Mucosa of descending colon (tissue), 3 donors: Measurements from ENCODE around the gene TRIM65. TPM values are rescaled to one million over a fixed set of nuclear protein-coding genes. Genes with fewer than 3 reads are reported as not detected.
"Not testable (repeated sequence)": the region's sequence is repeated elsewhere in the genome, so short reads cannot be mapped to it uniquely, and the experiment has no call there.

Source experiments
- ATAC-seq: fragments of 200-7000 bp; cut with Tn5 transposase; one replicate; pipeline ENCODE4 v1.9.1; 2020; ENCODE audit warnings: mild to moderate bottlenecking, moderate library complexity
- DNase-seq, 3 donors: peaks; one replicate each; pipeline ENCODE4 v3.0.0-alpha.2; 2020
- H3K36me3 ChIP-seq: fragments of 200-600 bp; one replicate; pipeline ENCODE4 v1.8.0; 2021; ENCODE audit warnings: low read depth, mild to moderate bottlenecking
- H3K4me1 ChIP-seq: fragments of 200-600 bp; one replicate; pipeline ENCODE4 v1.8.0; 2021; ENCODE audit warnings: low read depth, mild to moderate bottlenecking
- H3K4me3 ChIP-seq: fragments of 200-600 bp; one replicate; pipeline ENCODE4 v1.8.0; 2021; ENCODE audit warnings: mild to moderate bottlenecking
- H3K9me3 ChIP-seq: fragments of 200-600 bp; one replicate; pipeline ENCODE4 v1.8.0; 2021; ENCODE audit warnings: mild to moderate bottlenecking
- intact Hi-C, 2 donors: fragments of 100-400 bp; cut with DNase I in 1 of 2; cut with micrococcal nuclease in 1 of 2; formaldehyde crosslinking; loops; one replicate each; pipeline versions ENCODE4 v1.11.0 to v1.11.1; 2022; cut with DNase I, micrococcal nuclease
- total RNA-seq, 3 donors: library from RNA; stranded (reverse); fragmentation: NEBNext Ultra II Directional in 2 of 3; extraction: Animal tissue kit (Norgen Biotek cat#: 25700) in 2 of 3; gene quantifications; one replicate each; pipeline versions ENCODE4 v1.2.1 to v1.2.4, GENCODE V29; 2021 to 2023
- TF ChIP-seq, protein P1 (sequence below): fragments of 200-600 bp; IDR thresholded peaks from one replicate; pipeline ENCODE4 v1.8.0; 2022; ENCODE audit warnings: antibody characterized with exemption, mild to moderate bottlenecking
- donor health status: DM: no; HTN: no; CAD: no; lungs with moderate emphysema.
- donor health status: DM: no; HTN: no; CAD: no.
- donor health status: DM: no; HTN: yes; CAD: no.

The TRIM65 gene
- total RNA-seq, 3 donors from 2014 or later: 13.7 to 23.8 (median 15.4) TPM

DNA sequence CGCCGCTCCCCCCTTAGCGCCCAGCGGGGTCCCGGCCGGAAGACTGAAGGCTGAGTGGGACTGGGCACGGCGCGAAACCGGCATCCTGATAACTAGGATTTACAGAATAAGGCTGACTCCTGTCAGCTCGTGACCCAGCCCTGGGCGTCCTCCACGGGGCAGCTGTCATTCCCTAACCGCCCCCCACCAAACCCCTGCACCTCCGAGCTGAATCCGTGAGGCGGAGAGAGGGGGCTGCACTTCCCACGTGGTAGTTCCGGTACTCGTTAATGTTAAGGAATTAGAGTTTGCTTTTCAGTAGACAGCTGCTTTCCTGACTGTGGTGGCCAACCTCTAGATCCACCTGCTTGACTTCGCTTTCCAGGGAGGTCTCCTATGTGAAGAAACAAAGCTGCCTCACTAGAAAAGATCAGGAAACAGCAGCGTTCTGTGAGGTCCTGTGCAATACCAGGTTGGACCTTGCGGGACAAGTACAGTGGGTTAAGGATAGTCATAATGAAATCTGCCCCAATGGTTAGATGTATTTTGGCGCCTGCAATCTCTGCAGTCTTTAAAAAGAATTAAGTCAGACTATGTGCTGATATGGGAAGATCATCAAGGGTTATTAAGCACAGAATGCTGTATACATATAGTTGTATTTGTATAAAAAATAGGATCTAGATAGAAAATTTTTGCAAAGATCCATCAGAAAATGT lies 40.5 kb downstream of the TRIM65 start:
- H3K9me3 ChIP-seq: no peaks in the 10 kb centered on the region
- H3K4me3 ChIP-seq: peak overlapping the region; percentile 85
- ATAC-seq (peak; percentile 47), DNase-seq (peak in 1 of 3 donors; percentile 52)
- H3K36me3 ChIP-seq: peaks cover 5% of the 10 kb centered on the region
- peaks cover 6% of the 10 kb centered on the region for H3K4me1 ChIP-seq
- intact Hi-C loops: no loop called here
- TF ChIP-seq, protein P1, sequence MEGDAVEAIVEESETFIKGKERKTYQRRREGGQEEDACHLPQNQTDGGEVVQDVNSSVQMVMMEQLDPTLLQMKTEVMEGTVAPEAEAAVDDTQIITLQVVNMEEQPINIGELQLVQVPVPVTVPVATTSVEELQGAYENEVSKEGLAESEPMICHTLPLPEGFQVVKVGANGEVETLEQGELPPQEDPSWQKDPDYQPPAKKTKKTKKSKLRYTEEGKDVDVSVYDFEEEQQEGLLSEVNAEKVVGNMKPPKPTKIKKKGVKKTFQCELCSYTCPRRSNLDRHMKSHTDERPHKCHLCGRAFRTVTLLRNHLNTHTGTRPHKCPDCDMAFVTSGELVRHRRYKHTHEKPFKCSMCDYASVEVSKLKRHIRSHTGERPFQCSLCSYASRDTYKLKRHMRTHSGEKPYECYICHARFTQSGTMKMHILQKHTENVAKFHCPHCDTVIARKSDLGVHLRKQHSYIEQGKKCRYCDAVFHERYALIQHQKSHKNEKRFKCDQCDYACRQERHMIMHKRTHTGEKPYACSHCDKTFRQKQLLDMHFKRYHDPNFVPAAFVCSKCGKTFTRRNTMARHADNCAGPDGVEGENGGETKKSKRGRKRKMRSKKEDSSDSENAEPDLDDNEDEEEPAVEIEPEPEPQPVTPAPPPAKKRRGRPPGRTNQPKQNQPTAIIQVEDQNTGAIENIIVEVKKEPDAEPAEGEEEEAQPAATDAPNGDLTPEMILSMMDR: no peak

DNA sequence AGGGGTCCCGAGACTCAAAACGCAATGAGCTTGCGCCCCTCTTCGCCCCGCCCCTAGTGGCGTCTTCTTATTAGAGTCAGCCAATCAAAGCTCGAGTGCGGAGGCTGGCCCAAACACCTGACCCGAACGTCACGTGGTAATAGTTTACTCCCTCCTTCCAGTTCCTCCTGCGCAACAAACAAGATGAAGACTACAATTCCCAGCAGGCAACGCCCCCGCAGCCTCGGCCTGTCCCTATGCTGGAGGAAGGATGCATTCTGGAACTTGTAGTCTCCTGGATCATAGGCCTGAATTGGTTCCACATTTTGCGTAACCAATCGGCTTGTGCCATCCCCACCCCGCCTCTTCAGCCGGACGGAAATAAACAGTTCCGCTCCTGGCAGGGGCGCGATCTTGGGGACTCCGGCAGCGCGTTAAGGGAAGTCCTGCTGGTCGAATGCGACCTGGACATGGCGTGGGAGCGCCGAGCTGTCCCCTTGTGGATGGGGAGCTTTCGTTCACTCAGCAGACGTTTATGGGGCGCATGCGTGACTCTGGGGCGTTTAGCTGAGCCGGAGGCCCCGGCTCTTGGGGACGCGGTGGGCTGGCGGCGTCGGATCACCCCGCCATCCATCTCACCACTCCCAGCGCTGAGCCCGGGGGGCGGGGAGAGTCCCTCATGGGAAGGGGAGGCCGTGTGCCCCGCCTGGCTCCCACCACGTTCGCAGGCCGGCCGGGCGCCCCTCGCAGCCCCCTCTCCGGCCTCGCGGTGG lies 41.3 kb downstream of the TRIM65 start, which contains the start of gene WBP2:
Gene WBP2 (minus strand): TSS at position 26 of the 752 bp plus-strand sequence. CDS start 38 bp downstream, outside the sequence.
- Histone ChIP-seq H3K4me1 (peaks cover 6% of the 10 kb centered on the region), H3K9me3 (no peaks in the 10 kb centered on the region), H3K4me3 (peak within 1 kb of the TSS; percentile 85), H3K36me3 (peaks cover 5% of the 10 kb centered on the region)
- intact Hi-C loops: no loop called here
- ATAC-seq (peak; percentile 93), DNase-seq (peak; percentile 94 to 99 (median 99))
- TF ChIP-seq, protein P1: peak; percentile 12

DNA sequence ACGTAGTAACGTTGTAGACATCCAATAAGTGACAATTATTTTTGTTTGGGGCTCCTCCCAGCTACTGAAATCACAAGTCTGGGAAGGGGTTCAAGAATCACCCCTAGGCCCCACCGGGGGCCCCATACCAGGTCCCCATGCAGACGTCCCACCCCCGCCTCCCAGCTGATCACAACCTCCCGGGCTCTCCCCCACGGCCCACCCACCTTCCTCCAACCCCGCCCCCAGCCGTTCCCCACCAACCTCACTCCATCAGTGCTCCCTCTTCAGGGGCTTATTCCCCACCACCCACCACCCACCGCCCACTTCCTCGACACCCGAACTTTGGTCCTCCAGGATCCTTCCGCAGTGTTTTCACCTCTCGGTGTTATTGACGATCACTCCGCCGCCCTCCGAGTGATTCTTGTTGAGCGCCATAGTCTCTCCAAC lies 41.9 kb downstream of the TRIM65 start:
- DNase-seq (no peak), ATAC-seq (peak; percentile 5)
- intact Hi-C loops: no loop called here
- Histone ChIP-seq H3K4me3 (peak overlapping the region; percentile 85), H3K36me3 (peaks cover 5% of the 10 kb centered on the region), H3K4me1 (peaks cover 6% of the 10 kb centered on the region), H3K9me3 (no peaks in the 10 kb centered on the region)
- TF ChIP-seq, protein P1: no peak

- H3K4me1 ChIP-seq: peaks cover 6% of the 10 kb centered on the region
- intact Hi-C loops: no loop called here
- DNase-seq: no peak
Observed at GRCh38 chr17:75854101-75854748, 42.5 kb downstream of the TRIM65 start.

GRCh38 chr17:75853433-75853832 lies 43.3 kb downstream of the TRIM65 start:
- peaks cover 5% of the 10 kb centered on the region for H3K36me3 ChIP-seq
- TF ChIP-seq, protein P1: no peak
- ATAC-seq (no peak), DNase-seq (no peak)
- no peaks in the 10 kb centered on the region for H3K9me3 ChIP-seq
- H3K4me3 ChIP-seq: no peak overlapping the region
- peaks cover 6% of the 10 kb centered on the region for H3K4me1 ChIP-seq
- intact Hi-C loops: no loop called here

More at GRCh38 chr17:75854101-75854748, 42.5 kb downstream of the TRIM65 start:
- Histone ChIP-seq H3K9me3 (no peaks in the 10 kb centered on the region), H3K36me3 (peaks cover 5% of the 10 kb centered on the region), H3K4me3 (peak overlapping the region; percentile 85)
- TF ChIP-seq, protein P1: no peak
- no peak for ATAC-seq

- H3K9me3 ChIP-seq, ATAC-seq, intact Hi-C loops, H3K4me3 ChIP-seq, DNase-seq, H3K36me3 ChIP-seq: not testable (repeated sequence)
- peaks cover 13% of the 10 kb centered on the region for H3K4me1 ChIP-seq
Observed at GRCh38 chr17:75851693-75851991, 45.1 kb downstream of the TRIM65 start.
